ENCODE data around the gene NLRP1. TPM values are rescaled to one million over a fixed set of nuclear protein-coding genes. Genes with fewer than 3 reads are reported as not detected.

The NLRP1 gene
- total RNA-seq, 1 experiment from 2014 or later = 2.5 TPM

DNA sequence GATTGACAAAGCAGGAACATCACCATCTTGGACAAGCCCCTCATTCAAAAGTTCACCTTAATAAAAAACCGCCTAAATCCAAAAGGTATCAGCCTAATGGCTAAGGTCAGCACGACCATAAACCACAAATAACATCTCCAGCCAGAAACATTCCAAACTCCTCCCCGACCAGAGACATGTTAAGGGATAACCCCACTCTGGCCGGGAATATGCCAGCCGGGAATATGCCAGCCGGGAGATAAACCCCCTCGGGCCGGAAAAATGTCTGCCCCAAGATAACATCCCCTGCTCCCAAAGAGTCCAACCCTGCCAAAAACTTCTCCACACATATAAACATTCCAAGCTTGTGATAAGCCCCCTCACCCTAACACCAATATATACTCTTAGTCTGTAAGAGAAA, 116.9 kb downstream of the NLRP1 start:
- no peaks in the 10 kb centered on the region for H3K27me3 ChIP-seq (ENCODE audit: control insufficient read depth, insufficient read depth, low read length)
- H3K36me3 ChIP-seq (replicated peaks; ENCODE audit: control insufficient read depth, insufficient read depth, low read length) = peaks cover 1% of the 10 kb centered on the region
- no peak for DNase-seq
- H3K4me3 ChIP-seq (ENCODE audit: insufficient read depth, low read depth, low read length) = peak overlapping the region; percentile 98

DNA sequence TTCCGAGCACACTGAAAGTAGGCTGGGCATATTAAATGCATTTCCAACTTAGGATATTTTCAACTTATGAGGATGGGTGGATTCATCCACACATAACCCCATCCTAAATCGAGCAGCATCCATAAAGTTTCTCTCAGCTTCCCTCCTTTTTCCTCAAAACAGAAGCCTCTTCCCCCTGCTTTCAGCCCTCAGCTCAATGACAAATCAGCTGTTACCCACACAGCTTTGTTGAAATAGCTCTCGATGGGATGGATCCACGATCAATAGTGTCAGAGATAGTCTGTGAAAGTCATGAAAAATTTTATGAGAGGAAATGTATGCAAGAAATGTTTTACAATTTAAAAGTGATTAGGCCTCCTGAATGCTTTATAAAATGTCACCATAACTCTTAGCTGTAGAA, 118.0 kb downstream of the NLRP1 start:
- DNase-seq = no peak
- peaks cover 5% of the 10 kb centered on the region for H3K36me3 ChIP-seq (replicated peaks; ENCODE audit: control insufficient read depth, insufficient read depth, low read length)
- no peaks in the 10 kb centered on the region for H3K27me3 ChIP-seq (ENCODE audit: control insufficient read depth, insufficient read depth, low read length)
- no peak overlapping the region for H3K4me3 ChIP-seq (ENCODE audit: insufficient read depth, low read depth, low read length)

DNA sequence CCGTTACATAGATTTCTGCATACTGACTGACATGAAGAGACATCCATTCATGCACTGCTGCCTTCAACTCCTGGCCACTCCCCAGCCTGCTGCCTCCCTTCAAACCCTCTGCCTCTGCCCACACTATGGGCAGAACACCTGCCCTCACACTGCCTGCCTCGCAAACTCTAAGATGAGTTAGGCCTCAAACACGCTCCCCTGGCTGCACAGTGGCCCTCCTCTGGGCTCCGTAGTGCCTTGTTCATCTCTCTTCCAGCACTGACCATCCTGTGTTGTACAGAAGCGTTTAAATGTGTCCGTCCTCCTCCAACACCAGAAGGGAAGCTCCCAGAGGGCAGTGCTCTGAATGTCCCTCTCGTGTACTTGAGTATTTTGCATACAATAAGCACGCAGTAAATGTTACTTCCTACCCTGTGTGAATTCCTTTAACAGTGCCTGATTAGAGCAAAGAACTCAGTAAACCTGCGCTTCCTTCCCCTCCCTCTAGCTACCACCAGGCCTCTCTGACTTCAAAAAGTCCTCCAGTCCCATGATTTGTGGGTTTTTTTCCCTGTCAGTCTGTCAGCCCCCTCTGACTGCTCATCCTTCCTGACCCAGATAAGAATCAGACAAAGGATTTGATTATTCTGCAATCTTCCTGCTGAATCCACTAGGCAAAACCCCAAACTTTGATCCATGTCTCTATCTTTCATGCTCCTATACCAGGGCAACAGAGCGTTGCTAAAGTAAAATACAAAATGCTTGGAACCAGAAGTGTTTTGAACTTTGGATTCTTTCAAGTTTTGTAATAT, 119.4 kb downstream of the NLRP1 start:
- Histone ChIP-seq H3K36me3 (replicated peaks; ENCODE audit: control insufficient read depth, insufficient read depth, low read length) (peaks cover 8% of the 10 kb centered on the region), H3K4me3 (ENCODE audit: insufficient read depth, low read depth, low read length) (no peak overlapping the region), H3K27me3 (ENCODE audit: control insufficient read depth, insufficient read depth, low read length) (no peaks in the 10 kb centered on the region)
- DNase-seq = no peak

Other genes with a start within 250 kb of the NLRP1 start
- gene NUP88, start 164.8 kb downstream of the NLRP1 start, total RNA-seq (2014; rRNA removed; shearing (Covaris generic)) = 110 and 139 TPM in 2 replicates
- 52.1 and 61.2 TPM in 2 replicates for gene RPAIN, start 164.3 kb downstream of the NLRP1 start, total RNA-seq (2014; rRNA removed; shearing (Covaris generic))
- gene C1QBP, start 145.4 kb downstream of the NLRP1 start, total RNA-seq (2014; rRNA removed; shearing (Covaris generic)) = 445 and 450 TPM in 2 replicates
- 21.0 and 31.9 TPM in 2 replicates for gene DHX33, start 115.5 kb downstream of the NLRP1 start, total RNA-seq (2014; rRNA removed; shearing (Covaris generic))
- 24.5 and 27.6 TPM in 2 replicates for gene DERL2, start 98.3 kb downstream of the NLRP1 start, total RNA-seq (2014; rRNA removed; shearing (Covaris generic))
- gene MIS12, start 97.9 kb downstream of the NLRP1 start, total RNA-seq (2014; rRNA removed; shearing (Covaris generic)) = 21.5 and 29.9 TPM in 2 replicates

Data from H7 (cell line).